K562 (cell line): ENCODE data around the gene FRMD4A. TPM values are rescaled to one million over a fixed set of nuclear protein-coding genes. Genes with fewer than 3 reads are reported as not detected.
A peak's percentile ranks its signal among the peaks of the same experiment; 100 is the strongest.

ENCODE experiments used
- ATAC-seq: fragments of 200-7000 bp; cut with Tn5 transposase; 3 replicates; pipeline ENCODE4 v1.9.1; 2020; ENCODE audit warnings: moderate library complexity
- BruUV-seq: library from RNA; stranded (reverse); fragments of 400-500 nt; replicated peaks from 2 replicates; lab custom pipeline; 2021; lab: Mats Ljungman, UMichigan
- CTCF ChIA-PET: fragments of 300-600 bp; formaldehyde crosslinking; extraction: SDS; loops from one replicate; lab custom pipeline; 2021; ENCODE audit warnings: low intra/inter-chr PET ratio; lab: Yijun Ruan, JAX
- POLR2A ChIA-PET: fragments of 300-600, 350-650 bp; sonication (Branson Sonifier 250); formaldehyde crosslinking; extraction: SDS; loops from one replicate; lab custom pipeline; 2021; ENCODE audit warnings: antibody characterized with exemption, inconsistent platforms; lab: Yijun Ruan, JAX
- DNase-seq, 4 experiments: peaks; one replicate each; pipeline versions ENCODE4 v3.0.0 to v3.0.0-alpha.2; 2011 to 2018; ENCODE audit warnings: low spot score in 3 of 4, mixed read lengths in 3 of 4; ENCODE audit errors: extremely low read depth in 1 of 4
- FAIRE-seq: peaks from 2 replicates; lab custom pipeline; 2011; peaks lifted over from hg19 to GRCh38; lab: Jason Lieb, UNC
- H2AFZ ChIP-seq: 2 replicates; pipeline ENCODE4 v1.6.0; 2011; ENCODE audit warnings: low read depth, low read length, control low read depth, inconsistent platforms
- H3K27ac ChIP-seq: fragments of 200-600 bp; 3 replicates; pipeline ENCODE4 v1.8.0; 2011; ENCODE audit warnings: low read depth, mild to moderate bottlenecking, control low read depth, inconsistent platforms, low read length, moderate library complexity, mixed read lengths; ENCODE audit errors: extremely low read depth
- H3K27me3 ChIP-seq, 2 experiments: fragments of 300-600 bp in 1 of 2; 2 replicates in 1 of 2; 3 replicates in 1 of 2; pipeline versions ENCODE4 v1.6.0 to v1.8.0; 2011; ENCODE audit warnings: inconsistent platforms in 2 of 2, low read length in 2 of 2, mild to moderate bottlenecking in 1 of 2, mixed read lengths in 1 of 2, moderate library complexity in 1 of 2; ENCODE audit not compliant: control insufficient read depth in 2 of 2, insufficient read depth in 2 of 2
- H3K36me3 ChIP-seq: fragments of 300-600 bp; 3 replicates; pipeline ENCODE4 v1.8.0; 2011; ENCODE audit warnings: mild to moderate bottlenecking, low read length, inconsistent platforms; ENCODE audit not compliant: control insufficient read depth, insufficient read depth
- H3K4me1 ChIP-seq, 2 experiments: fragments of 200-600 bp in 1 of 2; replicated peaks in 1 of 2; 2 replicates in 1 of 2; 3 replicates in 1 of 2; pipeline versions ENCODE4 v1.5.1 to v1.8.0; 2011; ENCODE audit warnings: inconsistent platforms in 2 of 2, low read length in 2 of 2, mild to moderate bottlenecking in 1 of 2, mixed read lengths in 1 of 2, moderate library complexity in 1 of 2; ENCODE audit not compliant: control insufficient read depth in 2 of 2, insufficient read depth in 2 of 2
- H3K4me2 ChIP-seq: 2 replicates; pipeline ENCODE4 v1.6.1; 2011; ENCODE audit warnings: low read length, control low read depth, inconsistent platforms, mixed read lengths; ENCODE audit not compliant: insufficient read depth
- H3K4me3 ChIP-seq: fragments of 200-600 bp; sonication (generic), shearing (Covaris generic); 2 replicates; pipeline ENCODE4 v1.5.1; 2016; ENCODE audit warnings: control low read depth, inconsistent platforms
- H3K79me2 ChIP-seq: fragments of 200-600 bp; 3 replicates; pipeline ENCODE4 v1.8.0; 2011; ENCODE audit warnings: low read length, inconsistent platforms; ENCODE audit not compliant: control insufficient read depth, insufficient read depth
- H3K9ac ChIP-seq, 2 experiments: 2 replicates each; pipeline versions ENCODE4 v1.6.0 to v1.6.1; 2011; ENCODE audit warnings: low read depth in 2 of 2, low read length in 2 of 2, control low read depth in 1 of 2, inconsistent platforms in 1 of 2, mild to moderate bottlenecking in 1 of 2, mixed read lengths in 1 of 2; ENCODE audit not compliant: insufficient read depth in 1 of 2
- H3K9me1 ChIP-seq: one replicate; pipeline ENCODE4 v1.6.0; 2011; ENCODE audit warnings: inconsistent platforms, mild to moderate bottlenecking, low read length, moderate library complexity; ENCODE audit not compliant: control insufficient read depth, insufficient read depth
- H3K9me3 ChIP-seq: replicated peaks from 2 replicates; pipeline ENCODE4 v1.5.1; 2011; ENCODE audit warnings: low read depth, low read length, inconsistent platforms; ENCODE audit not compliant: control insufficient read depth, insufficient read depth
- H4K20me1 ChIP-seq: replicated peaks from 2 replicates; pipeline ENCODE4 v1.6.1; 2011; ENCODE audit warnings: low read length, inconsistent platforms, mixed read lengths; ENCODE audit not compliant: control insufficient read depth, insufficient read depth
- CBFA2T2 ChIP-seq: fragments of 450-650 bp; conservative IDR thresholded peaks from 2 replicates; pipeline ENCODE4 v1.6.1; 2017; ENCODE audit warnings: mild to moderate bottlenecking
- CHCHD3 ChIP-seq: fragments of 250-450 bp; sonication (Bioruptor Pico); IDR thresholded peaks from 2 replicates; pipeline ENCODE4 v2.1.2; 2022; ENCODE audit warnings: mild to moderate bottlenecking
- DMBX1 ChIP-seq: fragments of 250-450 bp; sonication (Bioruptor Pico); IDR thresholded peaks from 2 replicates; pipeline ENCODE4 v1.8.0; 2022; ENCODE audit warnings: inconsistent platforms, mild to moderate bottlenecking, moderate library complexity, borderline replicate concordance
- FOXP1 ChIP-seq: sonication (generic); formaldehyde crosslinking; IDR thresholded peaks from 2 replicates; pipeline ENCODE4 v1.8.0; 2022; ENCODE audit warnings: mild to moderate bottlenecking, missing genetic modification reagents
- ILK ChIP-seq: fragments of 450-650 bp; IDR thresholded peaks from 2 replicates; pipeline ENCODE4 v1.6.1; 2016; ENCODE audit warnings: missing genetic modification characterization, low read depth, mild to moderate bottlenecking, missing compliant biosample characterization, moderate library complexity, borderline replicate concordance
- MBD2 ChIP-seq: sonication (generic); IDR thresholded peaks from 2 replicates; pipeline ENCODE4 v1.6.1; 2016; ENCODE audit warnings: low read depth, borderline replicate concordance
- MTF1 ChIP-seq: fragments of 250-450 bp; sonication (Bioruptor Pico); IDR thresholded peaks from 2 replicates; pipeline ENCODE4 v1.9.0; 2021; ENCODE audit warnings: moderate library complexity, mild to moderate bottlenecking, inconsistent platforms, borderline replicate concordance
- NELFE ChIP-seq: IDR thresholded peaks from 2 replicates; pipeline ENCODE4 v1.6.1; 2011; ENCODE audit warnings: mild to moderate bottlenecking; ENCODE audit not compliant: insufficient read depth, insufficient read length
- NUFIP1 ChIP-seq: fragments of 450-650 bp; IDR thresholded peaks from 2 replicates; pipeline ENCODE4 v1.6.1; 2018; ENCODE audit not compliant: partially characterized antibody
- PHF8 ChIP-seq: fragments of 200-600 bp; sonication (generic); IDR thresholded peaks from 2 replicates; pipeline ENCODE4 v1.6.1; 2012; ENCODE audit warnings: mixed run types, mild to moderate bottlenecking, inconsistent platforms, low read length, moderate library complexity, borderline replicate concordance
- SMAD4 ChIP-seq: fragments of 250-450 bp; sonication (Bioruptor Pico); conservative IDR thresholded peaks from 2 replicates; pipeline ENCODE4 v1.8.0; 2021; ENCODE audit warnings: inconsistent platforms, mild to moderate bottlenecking, moderate library complexity
- TAL1 ChIP-seq: fragments of 450-650 bp; IDR thresholded peaks from 2 replicates; pipeline ENCODE4 v1.6.1; 2016; ENCODE audit warnings: mild to moderate bottlenecking
- ZBTB17 ChIP-seq: fragments of 450-650 bp; formaldehyde crosslinking; IDR thresholded peaks from 2 replicates; pipeline ENCODE4 v1.4.0; 2020; ENCODE audit warnings: mild to moderate bottlenecking
- ZNF174 ChIP-seq: fragments of 250-450 bp; sonication (Bioruptor Pico); IDR thresholded peaks from 2 replicates; pipeline ENCODE4 v1.4.0; 2020; ENCODE audit warnings: mild to moderate bottlenecking
- ZNF347 ChIP-seq: fragments of 450-650 bp; formaldehyde crosslinking; IDR thresholded peaks from 2 replicates; pipeline ENCODE4 v1.4.0; 2020; ENCODE audit warnings: low read depth, mild to moderate bottlenecking, moderate library complexity
- WGBS: fragments of 100-300 bp; shearing (Covaris generic); methylation state at CpG from one replicate; pipeline ENCODE4 v1.1.6; 2016; ENCODE audit warnings: low coverage, mixed read lengths; ENCODE audit not compliant: insufficient coverage; ENCODE audit errors: missing lambda C conversion rate; 5-methylcytosine and 5-hydroxymethylcytosine counted together
- in situ Hi-C: fragments of 300-500 bp; cut with MboI; formaldehyde crosslinking; loops from 4 replicates; pipeline ENCODE4 v1.15.0; 2018; ENCODE audit warnings: inconsistent platforms, mixed read lengths
- intact Hi-C: fragments of 100-400 bp; cut with micrococcal nuclease; formaldehyde crosslinking; loops from 2 replicates; pipeline ENCODE4 v1.14.2; 2022
- polyA plus RNA-seq, 8 experiments: library from polyadenylated mRNA; depleted of rRNA in 4 of 8; stranded (reverse) in 5 of 8; unstranded in 3 of 8; fragments of >200 nt; fragmentation: Nextera tagmentation in 2 of 8; fragmentation: Illumina TruSeq in 1 of 8; extraction: Ambion mirVana in 2 of 8; extraction: Trizol in 1 of 8; gene quantifications; 2 replicates each; pipeline versions ENCODE4 v1.2.1 to v1.2.3, GENCODE V29; 2011 to 2014; ENCODE audit warnings: inconsistent platforms in 1 of 8, missing spikeins in 1 of 8
- total RNA-seq, 7 experiments: library from RNA; depleted of rRNA in 6 of 7; stranded (reverse); fragments of >200 nt in 6 of 7; fragmentation: Illumina TruSeq in 2 of 7; extraction: Trizol in 2 of 7; gene quantifications; 2 replicates each; pipeline versions ENCODE4 v1.2.1 to v1.2.3, GENCODE V29; 2011 to 2021; ENCODE audit warnings: low replicate concordance in 1 of 7
- TF ChIP-seq, protein P1 (sequence below): fragments of 450-650 bp; formaldehyde crosslinking; IDR thresholded peaks from 2 replicates; pipeline ENCODE4 v1.4.0; 2020; ENCODE audit warnings: mild to moderate bottlenecking, mixed read lengths
- TF ChIP-seq, protein P2 (sequence below): fragments of 250-450 bp; sonication (Bioruptor Pico); IDR thresholded peaks from 2 replicates; pipeline ENCODE4 v1.5.0; 2021
- TF ChIP-seq, protein P3 (sequence below): fragments of 450-650 bp; formaldehyde crosslinking; IDR thresholded peaks from 2 replicates; pipeline ENCODE4 v1.4.0; 2020; ENCODE audit warnings: mild to moderate bottlenecking
- TF ChIP-seq, protein P4 (sequence below): sonication (generic); formaldehyde crosslinking; IDR thresholded peaks from 2 replicates; pipeline ENCODE4 v1.8.1; 2023; ENCODE audit warnings: mild to moderate bottlenecking, missing genetic modification reagents

The FRMD4A gene
- total and polyA plus RNA-seq, 9 of the 15 experiments (the other 6 are each of a cell fraction or from before 2014, with no cell fraction given) = 0.80 to 5.2 (median 3.0) TPM

DNA sequence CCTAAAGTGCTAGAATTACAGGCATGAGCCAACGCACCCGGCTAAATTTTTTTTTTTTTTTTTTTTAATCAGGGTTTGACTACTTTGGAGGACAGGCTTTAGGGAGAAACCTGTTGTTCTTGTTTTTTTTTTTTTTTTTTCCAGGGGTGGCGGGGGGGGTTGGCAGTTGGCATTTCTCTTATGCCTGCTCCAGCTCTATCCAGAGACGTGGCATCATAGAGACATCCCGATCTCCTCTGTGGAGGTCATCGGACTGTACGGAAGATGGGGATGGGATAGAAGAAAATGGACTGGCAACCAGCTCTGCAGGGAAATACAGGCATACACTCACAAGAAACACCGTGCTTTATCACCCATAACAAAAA, 613.2 kb downstream of the FRMD4A start:
- Histone ChIP-seq H3K9ac (0 out of 4 replicates have a peak overlapping the region, but pooled peaks of 1 of the 2 experiments have one; percentile 15), H3K4me3 (no peak overlapping the region), H3K4me2 (peak overlapping the region; percentile 57; the same call in 1 of the 2 replicates), H4K20me1 (no peaks in the 10 kb centered on the region), H2AFZ (peak overlapping the region; percentile 69; the same call in 1 of the 2 replicates), H3K9me3 (no peaks in the 10 kb centered on the region; the same call in 1 of the 2 replicates), H3K9me1 (no peaks in the 10 kb centered on the region), H3K27ac (no peak overlapping the region), H3K36me3 (no peaks in the 10 kb centered on the region), H3K79me2 (no peaks in the 10 kb centered on the region), H3K27me3 (peaks cover 12 to 25% of the 10 kb centered on the region in 2 experiments), H3K4me1 (peaks cover 6 to 13% of the 10 kb centered on the region in 2 experiments; a peak in 4 of 5 replicates)
- DNase-seq (no peak), ATAC-seq (no peak), FAIRE-seq (no peak)
- POLR2A ChIA-PET = interaction anchor here (1.2 kb wide), 1 partner anchor 9 kb away, joined by 5 read pairs; no protein-coding TSS in a partner anchor
- intact Hi-C loops = no loop called here
- no TSS peak for BruUV-seq
- in situ Hi-C loops = no loop called here
- TF ChIP-seq, protein P1, sequence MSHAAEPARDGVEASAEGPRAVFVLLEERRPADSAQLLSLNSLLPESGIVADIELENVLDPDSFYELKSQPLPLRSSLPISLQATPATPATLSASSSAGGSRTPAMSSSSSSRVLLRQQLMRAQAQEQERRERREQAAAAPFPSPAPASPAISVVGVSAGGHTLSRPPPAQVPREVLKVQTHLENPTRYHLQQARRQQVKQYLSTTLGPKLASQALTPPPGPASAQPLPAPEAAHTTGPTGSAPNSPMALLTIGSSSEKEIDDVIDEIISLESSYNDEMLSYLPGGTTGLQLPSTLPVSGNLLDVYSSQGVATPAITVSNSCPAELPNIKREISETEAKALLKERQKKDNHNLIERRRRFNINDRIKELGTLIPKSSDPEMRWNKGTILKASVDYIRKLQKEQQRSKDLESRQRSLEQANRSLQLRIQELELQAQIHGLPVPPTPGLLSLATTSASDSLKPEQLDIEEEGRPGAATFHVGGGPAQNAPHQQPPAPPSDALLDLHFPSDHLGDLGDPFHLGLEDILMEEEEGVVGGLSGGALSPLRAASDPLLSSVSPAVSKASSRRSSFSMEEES (CRISPR knock-in tag) = no peak
- TF ChIP-seq SMAD4 (CRISPR knock-in tag) (no peak), DMBX1 (CRISPR knock-in tag) (no peak), CHCHD3 (CRISPR knock-in tag) (no peak), NELFE (no peak), NUFIP1 (no peak), ZBTB17 (CRISPR knock-in tag) (no peak), ZNF174 (CRISPR knock-in tag) (no peak), ILK (no peak), MTF1 (CRISPR knock-in tag) (no peak), CBFA2T2 (no peak), FOXP1 (no peak), TAL1 (no peak), MBD2 (no peak), ZNF347 (CRISPR knock-in tag) (no peak), PHF8 (no peak)
- TF ChIP-seq, protein P2, sequence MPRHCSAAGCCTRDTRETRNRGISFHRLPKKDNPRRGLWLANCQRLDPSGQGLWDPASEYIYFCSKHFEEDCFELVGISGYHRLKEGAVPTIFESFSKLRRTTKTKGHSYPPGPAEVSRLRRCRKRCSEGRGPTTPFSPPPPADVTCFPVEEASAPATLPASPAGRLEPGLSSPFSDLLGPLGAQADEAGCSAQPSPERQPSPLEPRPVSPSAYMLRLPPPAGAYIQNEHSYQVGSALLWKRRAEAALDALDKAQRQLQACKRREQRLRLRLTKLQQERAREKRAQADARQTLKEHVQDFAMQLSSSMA (CRISPR knock-in tag) = no peak
- TF ChIP-seq, protein P3, sequence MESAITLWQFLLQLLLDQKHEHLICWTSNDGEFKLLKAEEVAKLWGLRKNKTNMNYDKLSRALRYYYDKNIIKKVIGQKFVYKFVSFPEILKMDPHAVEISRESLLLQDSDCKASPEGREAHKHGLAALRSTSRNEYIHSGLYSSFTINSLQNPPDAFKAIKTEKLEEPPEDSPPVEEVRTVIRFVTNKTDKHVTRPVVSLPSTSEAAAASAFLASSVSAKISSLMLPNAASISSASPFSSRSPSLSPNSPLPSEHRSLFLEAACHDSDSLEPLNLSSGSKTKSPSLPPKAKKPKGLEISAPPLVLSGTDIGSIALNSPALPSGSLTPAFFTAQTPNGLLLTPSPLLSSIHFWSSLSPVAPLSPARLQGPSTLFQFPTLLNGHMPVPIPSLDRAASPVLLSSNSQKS (CRISPR knock-in tag) = no peak
- TF ChIP-seq, protein P4, sequence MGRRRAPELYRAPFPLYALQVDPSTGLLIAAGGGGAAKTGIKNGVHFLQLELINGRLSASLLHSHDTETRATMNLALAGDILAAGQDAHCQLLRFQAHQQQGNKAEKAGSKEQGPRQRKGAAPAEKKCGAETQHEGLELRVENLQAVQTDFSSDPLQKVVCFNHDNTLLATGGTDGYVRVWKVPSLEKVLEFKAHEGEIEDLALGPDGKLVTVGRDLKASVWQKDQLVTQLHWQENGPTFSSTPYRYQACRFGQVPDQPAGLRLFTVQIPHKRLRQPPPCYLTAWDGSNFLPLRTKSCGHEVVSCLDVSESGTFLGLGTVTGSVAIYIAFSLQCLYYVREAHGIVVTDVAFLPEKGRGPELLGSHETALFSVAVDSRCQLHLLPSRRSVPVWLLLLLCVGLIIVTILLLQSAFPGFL (CRISPR knock-in tag) = no peak
- WGBS = 17% methylated on average over 6 of the region's 8 CpGs
- CTCF ChIA-PET = no interaction called here
